22Rv1 (cell line): Measurements from ENCODE around the gene EXD3.

Experiments used
- CTCF ChIP-seq: fragments of 450-650 bp; IDR thresholded peaks from 2 replicates; pipeline ENCODE4 v1.5.1; 2017; ENCODE audit warnings: mild to moderate bottlenecking
- ZFX ChIP-seq: fragments of 450-650 bp; IDR thresholded peaks from 2 replicates; pipeline ENCODE4 v1.6.1; 2017; ENCODE audit warnings: antibody characterized with exemption, borderline replicate concordance

- TF ChIP-seq CTCF (no peak), ZFX (no peak)
These were observed 145.5 kb downstream of the EXD3 start, which contains the start of gene TOR4A for GRCh38 chr9:137277329-137278041.
